HepG2 (cell line): ENCODE results near the gene PLA2G4A. TPM values are rescaled to one million over a fixed set of nuclear protein-coding genes. Genes with fewer than 3 reads are reported as not detected.

Source experiments
- ATAC-seq: fragments of 200-7000 bp; cut with Tn5 transposase; 3 replicates; pipeline ENCODE4 v1.9.1; 2020; ENCODE audit warnings: mild to moderate bottlenecking, moderate library complexity
- BruUV-seq: library from RNA; stranded (reverse); fragments of 400-500 nt; replicated peaks from 2 replicates; lab custom pipeline; 2021; lab: Mats Ljungman, UMichigan
- CTCF ChIA-PET: fragments of 300-600 bp; formaldehyde crosslinking; extraction: SDS; loops from one replicate; lab custom pipeline; 2021; ENCODE audit warnings: low total read pairs, inconsistent platforms, low intra/inter-chr PET ratio; lab: Yijun Ruan, JAX
- POLR2A ChIA-PET: fragments of 350-600 bp; sonication (Branson Sonifier 250); formaldehyde crosslinking; loops from one replicate; lab custom pipeline; 2020; ENCODE audit warnings: antibody characterized with exemption, inconsistent platforms; lab: Yijun Ruan, JAX
- DNase-seq: peaks from one replicate; pipeline ENCODE4 v3.0.0-alpha.2; 2015; ENCODE audit warnings: low spot score
- FAIRE-seq: peaks from 3 replicates; lab custom pipeline; 2011; peaks lifted over from hg19 to GRCh38; lab: Jason Lieb, UNC
- H2AFZ ChIP-seq: one replicate; pipeline ENCODE4 v1.6.1; 2011; ENCODE audit warnings: low read length, inconsistent platforms
- H3K27ac ChIP-seq: fragments of 300-600 bp; 3 replicates; pipeline ENCODE4 v1.8.0; 2011; ENCODE audit warnings: mixed run types, mild to moderate bottlenecking, mixed read lengths, low read length, inconsistent platforms; ENCODE audit not compliant: insufficient read depth; ENCODE audit errors: extremely low read length
- H3K27me3 ChIP-seq, 2 experiments: fragments of 200-600 bp in 1 of 2; 2 replicates in 1 of 2; 3 replicates in 1 of 2; pipeline versions ENCODE4 v1.6.0 to v1.8.0; 2011; ENCODE audit warnings: low read length in 2 of 2, mild to moderate bottlenecking in 2 of 2, moderate library complexity in 2 of 2, inconsistent platforms in 1 of 2; ENCODE audit not compliant: insufficient read depth in 2 of 2, control insufficient read depth in 1 of 2
- H3K36me3 ChIP-seq, 2 experiments: fragments of 200-600 bp in 1 of 2; replicated peaks in 1 of 2; 2 replicates in 1 of 2; 3 replicates in 1 of 2; pipeline versions ENCODE4 v1.5.1 to v1.8.0; 2011; ENCODE audit warnings: low read length in 2 of 2, inconsistent platforms in 1 of 2; ENCODE audit not compliant: insufficient read depth in 2 of 2, control insufficient read depth in 1 of 2
- H3K4me1 ChIP-seq: 2 replicates; pipeline ENCODE4 v1.5.1; 2012; ENCODE audit warnings: low read length, inconsistent platforms; ENCODE audit not compliant: insufficient read depth
- H3K4me2 ChIP-seq: 2 replicates; pipeline ENCODE4 v1.6.0; 2011; ENCODE audit warnings: low read depth, low read length, inconsistent platforms
- H3K4me3 ChIP-seq, 3 experiments: fragments of 200-600 bp in 1 of 3; sonication (generic), shearing (Covaris generic) in 1 of 3; replicated peaks in 1 of 3; 2 replicates each; pipeline ENCODE4 v1.5.1; 2011 to 2016; ENCODE audit warnings: low read length in 3 of 3, inconsistent platforms in 2 of 3, low read depth in 2 of 3, mild to moderate bottlenecking in 2 of 3, control low read depth in 1 of 3, mixed read lengths in 1 of 3; ENCODE audit not compliant: insufficient read depth in 1 of 3
- H3K79me2 ChIP-seq: one replicate; pipeline ENCODE4 v1.6.1; 2011; ENCODE audit warnings: low read length, inconsistent platforms; ENCODE audit not compliant: insufficient read depth
- H3K9ac ChIP-seq: 2 replicates; pipeline ENCODE4 v1.6.0; 2011; ENCODE audit warnings: mild to moderate bottlenecking, low read depth, low read length, inconsistent platforms; ENCODE audit not compliant: insufficient read depth
- H3K9me3 ChIP-seq: 2 replicates; pipeline ENCODE4 v1.5.1; 2012; ENCODE audit warnings: mild to moderate bottlenecking, low read length
- H4K20me1 ChIP-seq: 2 replicates; pipeline ENCODE4 v1.6.0; 2011; ENCODE audit warnings: inconsistent platforms, mild to moderate bottlenecking, low read length, moderate library complexity; ENCODE audit not compliant: insufficient read depth
- BORCS8-MEF2B ChIP-seq: sonication (generic); formaldehyde crosslinking; IDR thresholded peaks from 2 replicates; pipeline ENCODE4 v1.8.0; 2022; ENCODE audit warnings: mild to moderate bottlenecking, missing genetic modification reagents
- CCAR2 ChIP-seq: fragments of 200-400 bp; formaldehyde crosslinking; optimal IDR thresholded peaks from 2 replicates; pipeline ENCODE3; 2018; ENCODE audit warnings: low read depth, mild to moderate bottlenecking, low read length, moderate library complexity
- ERF ChIP-seq: IDR thresholded peaks from 2 replicates; pipeline ENCODE4 v1.6.1; 2018; ENCODE audit warnings: missing biosample characterization, missing genetic modification reagents
- MAF1 ChIP-seq: sonication (generic); formaldehyde crosslinking; IDR thresholded peaks from 2 replicates; pipeline ENCODE4 v1.5.0; 2020; ENCODE audit warnings: missing genetic modification reagents, borderline replicate concordance
- MTF1 ChIP-seq: sonication (generic); formaldehyde crosslinking; IDR thresholded peaks from 2 replicates; pipeline ENCODE4 v1.5.0; 2020; ENCODE audit warnings: missing genetic modification reagents
- NCOA5 ChIP-seq: sonication (generic); formaldehyde crosslinking; IDR thresholded peaks from 2 replicates; pipeline ENCODE4 v1.4.0; 2020; ENCODE audit warnings: missing genetic modification reagents
- ZC3H13 ChIP-seq: sonication (generic); formaldehyde crosslinking; IDR thresholded peaks from 2 replicates; pipeline ENCODE4 v1.8.1; 2023; ENCODE audit warnings: mild to moderate bottlenecking, missing genetic modification reagents, moderate library complexity
- ZNF260 ChIP-seq: sonication (generic); formaldehyde crosslinking; IDR thresholded peaks from 2 replicates; pipeline ENCODE4 v1.4.0; 2020; ENCODE audit warnings: missing genetic modification reagents, low read depth, mild to moderate bottlenecking, borderline replicate concordance
- ZNF350 ChIP-seq: sonication (generic); formaldehyde crosslinking; IDR thresholded peaks from 2 replicates; pipeline ENCODE4 v1.4.0; 2020; ENCODE audit warnings: mild to moderate bottlenecking, low read depth, missing genetic modification reagents, borderline replicate concordance
- ZNF556 ChIP-seq: sonication (generic); formaldehyde crosslinking; IDR thresholded peaks from 2 replicates; pipeline ENCODE4 v1.4.0; 2020; ENCODE audit warnings: mild to moderate bottlenecking, missing genetic modification reagents, borderline replicate concordance
- ZNF562 ChIP-seq: sonication (generic); formaldehyde crosslinking; IDR thresholded peaks from 2 replicates; pipeline ENCODE4 v1.8.0; 2022; ENCODE audit warnings: missing genetic modification reagents, borderline replicate concordance
- ZNF577 ChIP-seq: sonication (generic); formaldehyde crosslinking; IDR thresholded peaks from 2 replicates; pipeline ENCODE4 v1.4.0; 2020; ENCODE audit warnings: mild to moderate bottlenecking, low read depth, missing genetic modification reagents, borderline replicate concordance
- ZNF644 ChIP-seq: IDR thresholded peaks from 2 replicates; pipeline ENCODE4 v1.6.1; 2016; ENCODE audit warnings: low read depth
- ZNF660 ChIP-seq: sonication (generic); formaldehyde crosslinking; IDR thresholded peaks from 2 replicates; pipeline ENCODE4 v1.5.1; 2020; ENCODE audit warnings: mild to moderate bottlenecking, low read depth, missing genetic modification reagents, borderline replicate concordance
- WGBS: methylation state at CpG from one replicate; pipeline ENCODE4 v1.1.6; 2017; ENCODE audit warnings: low lambda C conversion rate; 5-methylcytosine and 5-hydroxymethylcytosine counted together
- in situ Hi-C: cut with HindIII; loops from 2 replicates; pipeline ENCODE4 v1.10.0; 2017; ENCODE audit warnings: low pct_unique_long_range_greater_than_20kb; ENCODE audit not compliant: extremely low pct_ligation_motif_present
- intact Hi-C: fragments of 100-400 bp; cut with micrococcal nuclease; formaldehyde crosslinking; loops from one replicate; pipeline ENCODE4 v1.10.0; 2022; ENCODE audit not compliant: unreplicated experiment
- polyA plus RNA-seq, 8 experiments: library from polyadenylated mRNA; depleted of rRNA in 3 of 8; stranded (reverse) in 7 of 8; unstranded in 1 of 8; fragments of >200 nt; fragmentation: Illumina TruSeq in 4 of 8; extraction: Trizol in 4 of 8; gene quantifications; 2 replicates each; pipeline versions ENCODE4 v1.2.1 to v1.2.3, GENCODE V29; 2011 to 2016; ENCODE audit warnings: low read depth in 4 of 8, missing spikeins in 1 of 8, mixed read lengths in 1 of 8; ENCODE audit not compliant: insufficient read depth in 1 of 8
- total RNA-seq, 5 experiments: library from RNA; depleted of rRNA; stranded (reverse); fragments of >200 nt; fragmentation: Illumina TruSeq; extraction: Trizol; gene quantifications; 2 replicates each; pipeline ENCODE4 v1.2.3, GENCODE V29; 2016; ENCODE audit warnings: low read depth in 1 of 5
- TF ChIP-seq, protein P1 (sequence below): sonication (generic); formaldehyde crosslinking; IDR thresholded peaks from 2 replicates; pipeline ENCODE4 v1.5.0; 2020; ENCODE audit warnings: missing genetic modification reagents
- TF ChIP-seq, protein P2 (sequence below): sonication (generic); formaldehyde crosslinking; IDR thresholded peaks from 2 replicates; pipeline ENCODE4 v1.5.1; 2020; ENCODE audit warnings: mild to moderate bottlenecking, missing genetic modification reagents, borderline replicate concordance
- TF ChIP-seq, protein P3 (sequence below): IDR thresholded peaks from 2 replicates; pipeline ENCODE4 v1.6.1; 2016; ENCODE audit warnings: mild to moderate bottlenecking, missing biosample characterization, missing genetic modification reagents
- TF ChIP-seq, protein P4 (sequence below): sonication (generic); formaldehyde crosslinking; IDR thresholded peaks from 2 replicates; pipeline ENCODE4 v1.8.0; 2023; ENCODE audit warnings: mild to moderate bottlenecking, missing genetic modification reagents

PLA2G4A gene
- total and polyA plus RNA-seq, 2 of the 13 experiments (the other 11 are each of a cell fraction or from before 2014, with no cell fraction given) = not detected

DNA sequence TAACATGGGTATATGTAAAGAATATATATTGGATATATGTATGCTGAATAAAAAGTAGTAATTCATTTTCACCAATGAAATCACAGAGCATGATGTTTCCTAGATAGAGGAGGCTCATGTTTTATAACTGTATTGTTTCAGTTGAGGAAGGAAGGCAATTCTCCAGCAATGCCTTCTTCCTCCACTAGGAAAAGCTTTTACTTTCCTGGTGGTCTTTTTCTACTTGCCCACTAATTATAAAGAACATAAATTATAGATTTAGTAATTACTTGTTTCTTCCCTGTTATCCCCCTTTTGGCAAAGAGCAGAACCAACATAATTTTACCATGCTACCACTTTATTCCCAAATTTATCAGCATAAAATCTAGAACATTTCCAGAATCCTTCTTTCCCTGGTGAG, 159.0 kb downstream of the PLA2G4A start (continued):
- TF ChIP-seq, protein P1, sequence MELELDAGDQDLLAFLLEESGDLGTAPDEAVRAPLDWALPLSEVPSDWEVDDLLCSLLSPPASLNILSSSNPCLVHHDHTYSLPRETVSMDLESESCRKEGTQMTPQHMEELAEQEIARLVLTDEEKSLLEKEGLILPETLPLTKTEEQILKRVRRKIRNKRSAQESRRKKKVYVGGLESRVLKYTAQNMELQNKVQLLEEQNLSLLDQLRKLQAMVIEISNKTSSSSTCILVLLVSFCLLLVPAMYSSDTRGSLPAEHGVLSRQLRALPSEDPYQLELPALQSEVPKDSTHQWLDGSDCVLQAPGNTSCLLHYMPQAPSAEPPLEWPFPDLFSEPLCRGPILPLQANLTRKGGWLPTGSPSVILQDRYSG (CRISPR knock-in tag) = no peak
- TF ChIP-seq, all 625 proteins: peak for 0

DNA sequence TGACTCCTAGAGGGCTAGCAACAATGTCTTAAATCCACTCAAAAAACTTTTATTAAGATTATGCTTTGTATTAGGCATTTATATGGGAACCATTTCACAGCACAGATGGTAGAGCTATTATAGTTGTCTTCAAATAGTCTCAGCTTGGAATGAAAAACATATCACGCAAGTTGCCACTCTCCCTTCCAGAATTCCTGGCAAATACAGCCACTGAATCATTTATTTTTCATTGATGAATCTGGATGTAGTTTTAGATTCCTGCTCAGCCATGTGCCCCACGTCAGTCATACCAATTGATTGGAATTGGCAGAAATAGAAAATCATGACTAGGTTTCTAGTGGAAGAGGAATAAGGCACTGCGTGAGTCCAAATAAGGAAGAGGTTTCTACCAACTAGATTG, 165.2 kb downstream of the PLA2G4A start:
- no peak overlapping the region for H3K4me3 ChIP-seq
- intact Hi-C loops = no loop called here
- CTCF ChIA-PET = no interaction called here
- DNase-seq (no peak), ATAC-seq (no peak), FAIRE-seq (no peak)
- H3K36me3 ChIP-seq = no peaks in the 10 kb centered on the region
- no peaks in the 10 kb centered on the region for H3K4me1 ChIP-seq
- H3K27ac ChIP-seq = no peak overlapping the region
- H4K20me1 ChIP-seq = no peaks in the 10 kb centered on the region
- H3K79me2 ChIP-seq = no peaks in the 10 kb centered on the region
- 0% methylated on average over 3 of the region's 3 CpGs for WGBS
- H3K9ac ChIP-seq = no peak overlapping the region
- no TSS peak for BruUV-seq
- H3K27me3 ChIP-seq = no peaks in the 10 kb centered on the region
- H3K9me3 ChIP-seq = no peaks in the 10 kb centered on the region
- H3K4me2 ChIP-seq = no peak overlapping the region
- H2AFZ ChIP-seq = no peak overlapping the region
- in situ Hi-C loops = no loop called here
- POLR2A ChIA-PET = no interaction called here
- TF ChIP-seq ZNF577 (CRISPR knock-in tag) (no peak), CCAR2 (no peak), MTF1 (no peak), ZNF260 (CRISPR knock-in tag) (no peak), ZNF350 (CRISPR knock-in tag) (no peak), ZNF644 (no peak), ZNF562 (CRISPR knock-in tag) (no peak), MAF1 (CRISPR knock-in tag) (no peak), ZNF660 (CRISPR knock-in tag) (no peak), BORCS8-MEF2B (no peak), ZC3H13 (CRISPR knock-in tag) (no peak), NCOA5 (no peak), ERF (CRISPR knock-in tag) (no peak), ZNF556 (CRISPR knock-in tag) (no peak)
- TF ChIP-seq, protein P2, sequence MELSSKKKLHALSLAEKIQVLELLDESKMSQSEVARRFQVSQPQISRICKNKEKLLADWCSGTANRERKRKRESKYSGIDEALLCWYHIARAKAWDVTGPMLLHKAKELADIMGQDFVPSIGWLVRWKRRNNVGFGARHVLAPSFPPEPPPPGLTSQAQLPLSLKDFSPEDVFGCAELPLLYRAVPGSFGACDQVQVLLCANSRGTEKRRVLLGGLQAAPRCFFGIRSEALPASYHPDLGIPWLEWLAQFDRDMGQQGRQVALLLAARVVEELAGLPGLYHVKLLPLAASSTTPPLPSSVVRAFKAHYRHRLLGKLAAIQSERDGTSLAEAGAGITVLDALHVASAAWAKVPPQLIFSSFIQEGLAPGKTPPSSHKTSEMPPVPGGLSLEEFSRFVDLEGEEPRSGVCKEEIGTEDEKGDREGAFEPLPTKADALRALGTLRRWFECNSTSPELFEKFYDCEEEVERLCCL (CRISPR knock-in tag) = no peak
- TF ChIP-seq, protein P3, sequence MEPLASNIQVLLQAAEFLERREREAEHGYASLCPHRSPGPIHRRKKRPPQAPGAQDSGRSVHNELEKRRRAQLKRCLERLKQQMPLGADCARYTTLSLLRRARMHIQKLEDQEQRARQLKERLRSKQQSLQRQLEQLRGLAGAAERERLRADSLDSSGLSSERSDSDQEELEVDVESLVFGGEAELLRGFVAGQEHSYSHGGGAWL (CRISPR knock-in tag) = no peak
- TF ChIP-seq, protein P4, sequence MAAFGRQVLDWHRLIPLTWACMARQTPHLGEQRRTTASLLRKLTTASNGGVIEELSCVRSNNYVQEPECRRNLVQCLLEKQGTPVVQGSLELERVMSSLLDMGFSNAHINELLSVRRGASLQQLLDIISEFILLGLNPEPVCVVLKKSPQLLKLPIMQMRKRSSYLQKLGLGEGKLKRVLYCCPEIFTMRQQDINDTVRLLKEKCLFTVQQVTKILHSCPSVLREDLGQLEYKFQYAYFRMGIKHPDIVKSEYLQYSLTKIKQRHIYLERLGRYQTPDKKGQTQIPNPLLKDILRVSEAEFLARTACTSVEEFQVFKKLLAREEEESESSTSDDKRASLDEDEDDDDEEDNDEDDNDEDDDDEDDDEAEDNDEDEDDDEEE (CRISPR knock-in tag) = no peak
- TF ChIP-seq, all 625 proteins: peak for 0
